Myocyte (in vitro differentiated cells): ENCODE data around the gene ABLIM1. TPM values are rescaled to one million over a fixed set of nuclear protein-coding genes. Genes with fewer than 3 reads are reported as not detected.
A peak's percentile ranks its signal among the peaks of the same experiment; 100 is the strongest.

Experiments used
- DNase-seq: peaks from one replicate; pipeline ENCODE4 v3.0.0-alpha.2; 2012; ENCODE audit warnings: low read depth
- total RNA-seq: library from RNA; depleted of rRNA; stranded (reverse); fragments of >200 nt; gene quantifications from 2 replicates; pipeline ENCODE4 v1.2.3, GENCODE V29; 2014

The ABLIM1 gene
- total RNA-seq, 1 donor from 2014 or later: 21.2 TPM

DNA sequence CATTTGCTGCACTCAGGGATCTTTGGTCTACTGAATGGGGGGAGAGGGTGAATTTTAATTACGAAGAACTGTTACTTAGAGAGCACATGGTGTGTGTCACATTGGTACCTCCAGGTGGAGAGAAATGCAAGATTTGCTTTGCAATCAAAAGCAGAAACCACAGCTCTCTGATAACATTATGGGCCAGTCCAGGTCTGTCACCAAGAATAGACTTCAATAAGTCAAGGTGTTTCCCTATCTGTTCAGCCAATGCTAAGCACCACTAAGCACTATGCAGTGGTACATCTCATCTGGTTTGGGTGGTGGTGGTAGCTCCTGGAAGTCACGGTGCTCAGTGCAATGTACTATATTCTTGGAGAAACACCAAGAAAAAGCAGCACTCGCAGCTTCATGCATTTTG lies 134.2 kb downstream of the ABLIM1 start:
- DNase-seq: no peak

DNA sequence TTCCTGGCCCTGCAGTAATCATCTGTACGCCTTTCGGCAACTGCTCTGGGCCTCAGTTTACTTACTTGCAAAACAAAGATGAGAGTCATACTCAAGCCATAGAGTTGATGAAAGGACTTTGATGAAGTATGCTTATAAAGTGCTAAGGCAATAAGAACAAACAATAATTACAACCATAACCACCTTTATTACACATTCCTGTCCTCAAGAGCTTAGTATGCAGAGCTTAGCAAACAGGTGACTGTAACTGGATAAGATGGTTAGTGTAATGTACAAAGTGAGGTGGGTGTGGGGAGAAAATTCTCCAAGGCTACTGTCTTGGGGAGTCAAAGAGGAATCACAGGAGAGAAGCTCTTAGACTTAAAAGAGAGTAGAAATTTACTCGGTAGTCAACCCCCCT lies 136.8 kb downstream of the ABLIM1 start:
- no peak for DNase-seq

DNA sequence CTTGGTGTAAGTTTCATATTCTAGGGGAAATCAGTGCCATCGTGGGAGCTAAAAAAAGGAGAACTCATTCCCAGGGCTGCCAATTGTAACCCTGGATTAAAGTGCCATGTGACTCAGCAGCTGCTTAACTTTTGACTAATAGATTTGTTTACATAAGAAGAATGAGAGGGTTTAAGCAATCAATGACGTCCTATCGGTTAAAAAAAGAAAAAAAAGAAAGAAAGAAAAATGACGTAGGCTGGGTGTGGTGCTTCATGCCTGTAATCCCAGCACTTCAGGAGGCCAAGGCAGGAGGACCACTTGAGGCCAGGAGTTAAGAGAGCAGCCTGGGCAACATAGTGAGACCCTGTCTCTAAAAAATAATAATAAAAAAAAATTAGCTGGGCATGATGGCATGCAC lies 137.6 kb downstream of the ABLIM1 start:
- DNase-seq: peak; percentile 75

DNA sequence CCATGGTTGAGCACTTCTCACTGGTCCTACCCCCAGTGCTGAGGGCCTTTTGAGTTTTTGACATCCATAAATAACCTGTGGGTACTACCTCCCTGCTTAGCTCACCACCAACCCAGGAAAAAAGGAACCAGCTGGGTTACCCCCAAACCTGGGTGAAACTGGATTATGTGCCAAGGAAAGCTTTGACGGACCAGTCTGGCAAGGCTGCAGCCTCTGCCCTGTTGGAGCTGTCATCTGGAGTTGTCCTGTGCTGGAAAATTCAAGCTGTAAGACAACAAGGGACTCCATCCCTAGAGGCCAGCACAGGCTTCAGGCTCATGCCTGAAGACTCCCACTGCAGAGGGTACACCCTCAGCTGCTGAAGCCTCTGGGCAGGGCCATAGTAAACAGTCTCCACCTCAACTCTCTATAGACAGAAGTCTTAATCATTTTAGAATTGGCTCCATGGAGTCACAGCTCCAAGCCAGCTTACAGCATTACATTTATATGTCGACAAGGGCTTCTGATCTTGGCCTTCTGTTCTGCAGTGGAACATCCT lies 138.2 kb downstream of the ABLIM1 start:
- DNase-seq: peak; percentile 17

DNA sequence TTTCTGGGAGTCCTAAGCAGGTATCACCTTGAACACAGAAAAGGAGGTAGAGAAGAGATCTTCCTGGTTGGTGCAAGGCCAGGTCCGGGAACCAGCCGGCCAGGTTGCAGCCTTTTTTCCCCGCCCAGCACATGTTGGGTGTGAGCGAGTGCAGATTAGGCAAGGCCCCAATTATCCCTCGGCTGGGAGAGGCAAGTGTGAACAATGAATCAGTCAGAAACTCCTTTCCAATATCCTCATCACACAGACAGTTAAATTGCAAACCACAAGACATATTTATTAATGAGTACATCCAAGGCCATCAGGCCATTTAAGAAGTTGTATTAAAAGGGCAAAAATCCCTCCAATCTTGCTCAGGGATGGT lies 138.8 kb downstream of the ABLIM1 start:
- DNase-seq: no peak

DNA sequence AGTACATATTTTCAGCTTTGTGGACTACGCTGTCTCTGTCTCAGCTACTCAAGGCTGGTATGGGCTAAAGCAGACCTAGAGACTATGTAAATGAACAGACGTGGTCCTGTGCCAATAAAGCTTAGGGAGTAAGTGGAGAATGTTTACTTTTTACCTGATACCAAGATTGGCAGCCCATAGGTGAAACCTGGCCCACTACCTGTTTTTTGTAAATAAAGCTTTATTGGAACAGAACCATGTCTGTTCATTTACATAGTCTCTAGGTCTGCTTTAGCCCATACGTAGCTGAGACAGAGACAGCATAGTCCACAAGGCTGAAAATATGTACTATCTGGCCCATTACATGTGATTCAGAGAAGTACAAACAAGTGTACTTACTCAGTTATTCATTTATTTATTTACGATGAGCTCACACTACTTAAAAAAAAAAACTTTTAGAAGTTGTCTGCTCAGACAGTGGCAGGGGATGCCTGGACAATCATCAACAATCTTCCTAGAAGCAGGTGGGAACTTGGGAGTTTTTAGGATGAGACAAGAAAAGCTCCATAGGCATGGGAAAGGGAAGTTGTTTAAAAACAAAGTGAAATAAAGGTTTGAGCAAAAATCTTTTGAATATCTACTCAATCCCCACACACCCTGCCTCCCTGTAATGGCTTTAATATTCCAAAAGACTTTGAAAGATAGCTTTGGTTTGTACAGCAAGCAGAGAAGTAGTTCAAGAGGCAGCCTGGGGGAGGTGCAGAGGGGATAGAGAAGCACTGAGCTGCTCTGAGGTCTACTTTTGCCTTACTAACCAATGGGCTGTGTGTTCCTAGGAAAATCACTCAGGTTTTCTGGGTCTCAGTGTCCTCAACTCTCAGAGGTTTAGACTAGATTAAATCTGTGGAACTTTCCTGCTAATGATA lies 139.4 kb downstream of the ABLIM1 start:
- DNase-seq: no peak

DNA sequence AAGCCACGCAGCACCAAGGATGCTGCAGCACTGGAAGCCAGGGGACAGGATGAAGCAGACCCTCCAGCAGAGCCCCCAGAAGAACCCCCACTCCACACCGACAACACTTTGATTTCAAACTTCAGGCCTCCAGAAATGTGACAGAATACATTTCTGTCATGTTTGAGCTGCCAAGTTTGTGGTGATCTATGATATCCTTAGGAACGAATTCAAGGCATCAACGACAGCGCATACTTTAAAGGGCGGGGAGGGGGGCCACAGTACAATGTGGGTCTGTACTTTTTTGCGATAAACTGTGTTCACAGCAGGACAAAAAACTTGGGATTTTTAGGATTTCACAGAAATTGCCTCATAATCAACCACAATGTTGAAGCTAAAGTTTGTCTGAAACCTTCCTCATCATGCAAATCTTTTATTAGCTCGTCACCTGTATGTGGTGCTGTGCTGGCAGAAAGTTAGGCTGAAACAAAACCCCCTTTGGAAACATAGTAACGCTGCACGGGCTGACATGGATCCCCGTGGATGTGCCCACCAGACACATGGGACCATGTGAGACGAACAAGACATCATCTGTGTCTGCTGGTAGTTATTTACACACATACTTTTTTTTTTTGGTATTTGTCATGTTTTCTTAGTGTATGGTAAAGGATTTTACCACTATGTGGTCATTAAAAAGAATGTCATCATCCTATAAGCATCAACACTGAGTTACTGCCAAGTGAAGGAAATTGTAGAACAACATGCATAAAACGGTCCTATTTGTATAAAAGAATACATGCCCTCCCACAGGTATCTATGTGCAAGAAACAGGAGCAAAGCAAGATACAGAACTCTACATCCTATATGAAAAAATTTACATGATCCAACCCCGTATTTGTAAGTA lies 140.5 kb downstream of the ABLIM1 start:
- DNase-seq: no peak

DNA sequence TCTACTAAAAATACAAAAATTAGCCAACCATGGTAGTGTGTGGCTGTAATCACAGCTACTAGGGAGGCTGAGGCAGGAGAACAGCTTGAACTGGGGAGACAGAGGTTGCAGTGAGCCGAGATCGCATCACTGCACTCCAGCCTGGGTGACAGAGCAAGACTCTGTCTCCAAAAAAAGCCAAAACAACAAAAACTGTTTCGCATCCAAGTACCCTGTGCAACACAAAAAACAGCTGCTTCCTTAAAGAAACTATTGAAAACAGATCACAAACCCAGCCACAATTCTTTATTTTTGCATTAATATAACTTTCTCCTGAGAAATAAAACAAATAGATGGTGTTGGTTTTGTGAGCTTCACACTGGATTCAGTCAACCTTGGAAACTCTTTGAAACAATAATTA lies 141.7 kb downstream of the ABLIM1 start:
- DNase-seq: no peak

DNA sequence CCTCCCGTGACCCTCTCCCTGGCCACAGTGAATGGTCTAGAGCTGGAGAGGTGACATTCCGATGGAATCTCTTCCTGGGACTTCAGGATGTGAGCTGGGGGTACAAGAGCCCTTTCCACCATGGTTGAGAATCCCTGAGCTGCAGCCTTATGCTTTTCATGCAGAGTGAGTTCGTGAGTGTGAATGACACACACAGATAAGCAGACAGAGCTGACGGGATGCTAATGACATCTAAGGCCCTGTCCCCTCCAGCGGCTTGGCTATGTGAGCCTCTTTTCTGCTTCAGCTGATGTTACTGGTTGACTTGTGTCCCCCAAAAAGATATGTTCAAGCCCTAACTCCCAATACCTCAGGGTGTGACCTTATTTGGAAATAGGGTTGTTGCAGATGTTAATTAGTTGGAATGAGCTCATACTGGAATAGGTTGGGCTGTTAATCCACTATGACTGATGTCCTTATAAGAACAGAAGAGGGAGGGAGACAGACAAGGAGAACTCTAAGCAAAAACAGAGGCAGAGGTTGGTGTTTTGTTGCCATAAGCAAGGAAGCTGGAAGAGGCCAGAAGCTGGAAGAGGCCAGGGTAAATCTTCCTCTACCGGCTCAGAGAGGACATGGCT lies 142.7 kb downstream of the ABLIM1 start:
- DNase-seq: no peak

DNA sequence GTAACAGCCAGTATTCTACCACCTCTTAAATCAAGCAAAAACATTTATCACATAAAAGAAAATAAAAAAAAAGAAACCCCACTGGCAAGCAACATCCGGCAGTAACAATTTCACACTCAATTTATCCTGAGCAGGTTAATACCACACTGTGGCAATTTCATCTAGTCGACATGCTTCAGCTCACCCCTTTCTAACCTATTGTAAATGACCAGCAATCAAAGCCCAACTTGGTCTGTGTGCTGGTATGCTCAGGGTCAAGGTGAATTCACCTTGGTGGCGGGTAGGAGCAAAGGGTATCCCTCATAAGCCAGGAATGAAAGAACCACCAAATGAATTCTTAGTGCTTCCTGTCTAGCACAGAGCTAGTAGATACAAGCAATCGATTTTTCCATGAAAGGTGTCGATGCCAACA lies 144.7 kb downstream of the ABLIM1 start:
- no peak for DNase-seq

DNA sequence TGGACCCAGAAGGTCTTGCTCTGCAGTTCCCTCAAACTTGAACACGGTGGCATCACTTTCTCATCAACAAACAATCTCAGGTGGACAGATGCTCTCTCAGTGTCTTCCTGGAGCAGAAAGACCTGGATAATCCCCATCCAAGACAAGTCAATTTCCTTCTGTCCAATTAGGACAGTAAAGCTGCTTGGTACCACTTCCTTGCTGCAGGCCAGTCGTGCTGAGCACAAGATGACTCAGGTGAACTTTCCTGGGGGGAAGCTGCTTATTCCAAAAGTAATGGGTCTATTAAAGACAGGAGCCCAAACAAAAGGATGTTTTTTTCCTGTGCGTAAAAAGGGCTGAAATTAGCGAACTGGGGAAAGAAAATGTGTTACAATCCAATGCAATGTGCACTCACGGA lies 146.2 kb downstream of the ABLIM1 start:
- no peak for DNase-seq

DNA sequence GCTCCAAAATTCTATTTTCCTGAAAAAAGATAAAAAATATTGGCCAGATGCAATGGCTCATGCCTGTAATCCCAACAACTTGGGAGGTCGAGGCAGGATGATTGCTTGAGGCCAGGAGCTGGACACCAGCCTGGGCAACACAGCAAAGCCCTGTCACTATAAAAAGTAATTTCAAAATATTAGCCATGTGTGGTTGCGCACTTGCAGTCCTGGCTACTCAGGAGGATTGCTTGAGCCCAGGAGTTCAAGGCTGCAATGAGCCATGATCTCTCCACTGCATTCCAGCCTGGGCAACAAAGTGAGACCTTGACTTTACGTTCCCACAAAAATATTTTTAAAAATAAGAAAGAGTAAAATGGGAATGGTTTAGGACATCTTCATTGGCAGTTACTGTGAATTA lies 149.7 kb downstream of the ABLIM1 start:
- DNase-seq: no peak

DNA sequence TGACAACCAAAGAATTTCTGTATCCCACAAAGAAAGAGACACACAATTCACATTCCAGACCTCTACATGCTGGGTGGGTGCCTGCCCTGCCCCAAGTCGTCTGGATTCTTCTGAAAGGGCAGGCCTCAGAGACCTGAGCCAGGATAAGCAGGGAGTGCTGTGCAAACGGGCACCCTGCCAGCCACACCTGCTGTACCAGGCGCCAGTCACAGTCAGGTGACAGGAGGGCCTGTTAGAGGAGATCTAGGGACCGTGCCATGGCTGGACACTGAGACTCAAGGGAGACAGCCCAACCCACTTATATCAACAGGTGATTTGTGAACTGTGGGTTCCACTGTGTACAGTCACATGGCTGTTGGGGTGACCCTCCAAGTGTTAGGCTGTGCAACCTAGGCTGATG lies 150.6 kb downstream of the ABLIM1 start:
- DNase-seq: no peak

DNA sequence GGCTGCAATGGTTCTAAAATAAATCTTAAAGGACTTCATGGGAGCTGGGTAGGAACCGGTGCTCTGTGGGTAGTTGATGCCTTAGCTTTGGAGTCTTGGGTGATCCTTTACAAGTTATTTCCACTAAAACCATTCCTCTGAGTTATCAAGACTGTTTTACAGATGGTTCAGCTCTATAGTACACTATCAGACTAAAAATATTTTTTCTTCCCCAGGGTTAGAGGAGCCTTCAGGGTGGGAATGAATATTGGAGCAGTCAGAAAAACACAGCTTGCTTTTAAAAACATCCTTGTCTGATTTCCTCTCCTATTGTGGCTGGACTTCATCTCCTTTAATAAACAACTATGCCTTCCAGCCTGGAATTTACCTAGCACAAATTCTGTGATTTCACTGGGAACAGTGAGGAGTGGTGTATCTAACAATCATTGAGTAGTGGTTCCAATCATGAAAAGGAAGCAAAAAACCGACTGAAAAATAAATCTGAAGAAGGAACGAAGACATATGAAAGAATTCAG lies 151.1 kb downstream of the ABLIM1 start:
- DNase-seq: no peak

DNA sequence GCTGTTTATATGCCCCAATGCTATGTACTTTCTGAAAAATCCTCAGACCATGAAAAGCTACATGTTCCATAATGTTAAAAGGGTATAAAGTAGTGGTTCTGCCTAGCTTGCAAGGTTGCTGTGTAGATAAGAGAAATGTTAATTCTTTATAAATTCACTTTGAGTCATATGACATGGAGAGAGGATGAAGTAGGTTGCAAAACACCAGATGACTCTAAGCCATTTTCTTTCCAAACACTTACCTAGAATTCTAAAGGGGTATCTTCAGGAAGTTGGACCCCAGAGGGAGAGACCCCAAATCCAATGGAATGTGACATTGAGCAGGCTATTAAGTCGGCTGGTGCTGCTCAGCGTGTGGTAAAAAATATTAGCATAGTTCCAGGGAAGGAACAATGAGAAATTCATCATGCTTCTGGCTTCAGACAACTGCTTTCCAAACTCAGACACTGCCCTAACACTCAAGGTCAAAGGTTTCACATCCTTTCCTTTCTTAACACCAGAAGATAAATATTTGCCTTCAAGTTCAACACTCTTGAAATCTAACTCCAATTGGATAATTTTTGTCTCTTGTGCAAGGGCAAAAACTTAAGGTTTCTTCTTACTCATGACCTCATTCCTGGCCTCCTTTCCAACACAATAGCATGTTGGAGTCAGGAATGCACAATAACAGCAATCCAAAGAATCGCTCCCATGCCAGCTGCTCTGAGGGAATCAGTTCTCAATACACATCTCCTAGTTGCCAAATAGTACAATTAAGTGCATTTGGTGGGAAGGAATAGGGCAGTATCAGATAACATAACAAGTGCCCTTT lies 153.1 kb downstream of the ABLIM1 start:
- peak; percentile 84 for DNase-seq

DNA sequence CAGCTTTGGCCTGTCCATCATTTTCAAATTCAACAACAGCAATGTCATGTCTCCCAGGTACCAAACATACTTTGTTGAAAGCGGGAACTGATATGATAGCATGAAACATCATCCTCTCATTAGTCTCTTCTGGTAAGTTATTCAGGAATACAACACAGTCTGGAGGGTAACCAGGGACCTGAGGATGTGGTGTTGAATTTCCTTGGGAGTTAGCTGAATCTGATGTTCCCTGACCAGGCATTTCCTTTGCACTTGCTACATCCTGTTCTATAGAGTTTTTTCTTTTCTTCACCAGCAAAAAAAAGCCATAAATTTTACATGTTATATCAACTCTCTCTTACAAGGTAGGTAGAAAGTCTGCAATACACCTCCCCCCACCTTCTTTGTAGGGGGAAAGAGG lies 156.0 kb downstream of the ABLIM1 start:
- no peak for DNase-seq

DNA sequence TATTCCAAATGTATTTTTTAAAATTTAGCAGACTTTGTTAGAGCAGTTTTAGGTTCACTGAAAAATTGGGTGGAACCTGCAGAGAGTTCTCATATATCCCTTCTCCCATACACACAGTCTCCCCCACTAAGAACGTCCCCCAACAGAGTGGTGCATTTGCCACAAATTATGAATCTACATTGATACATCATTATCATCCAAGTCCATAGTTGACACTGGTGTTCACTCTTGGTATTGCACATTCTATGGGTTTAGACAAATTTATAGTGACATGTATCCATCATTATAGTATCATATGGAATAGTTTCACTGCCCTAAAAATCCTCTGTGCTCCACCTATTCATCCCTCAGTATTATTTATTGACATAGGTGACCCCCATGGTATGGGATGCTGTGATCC lies 156.4 kb downstream of the ABLIM1 start:
- DNase-seq: no peak

DNA sequence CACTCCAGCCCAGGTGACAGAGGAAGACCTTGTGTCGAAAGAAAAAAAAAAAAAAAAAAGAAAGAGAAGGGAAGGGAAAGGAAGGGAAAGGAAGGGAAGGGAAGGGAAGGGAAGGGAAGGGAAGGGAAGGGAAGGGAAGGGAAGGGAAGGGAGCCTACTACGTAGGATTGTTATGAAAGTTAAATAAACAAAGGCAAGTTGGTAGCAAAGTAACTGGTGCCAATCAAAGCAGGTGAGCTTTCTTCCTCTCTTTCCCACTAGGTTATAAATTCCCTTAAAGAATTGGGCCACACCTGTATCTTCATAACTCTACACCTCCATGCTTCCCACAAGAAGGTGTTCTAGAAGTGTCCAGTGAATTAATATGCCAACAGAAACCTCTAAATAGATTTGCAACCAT lies 157.4 kb downstream of the ABLIM1 start:
- DNase-seq: no peak

DNA sequence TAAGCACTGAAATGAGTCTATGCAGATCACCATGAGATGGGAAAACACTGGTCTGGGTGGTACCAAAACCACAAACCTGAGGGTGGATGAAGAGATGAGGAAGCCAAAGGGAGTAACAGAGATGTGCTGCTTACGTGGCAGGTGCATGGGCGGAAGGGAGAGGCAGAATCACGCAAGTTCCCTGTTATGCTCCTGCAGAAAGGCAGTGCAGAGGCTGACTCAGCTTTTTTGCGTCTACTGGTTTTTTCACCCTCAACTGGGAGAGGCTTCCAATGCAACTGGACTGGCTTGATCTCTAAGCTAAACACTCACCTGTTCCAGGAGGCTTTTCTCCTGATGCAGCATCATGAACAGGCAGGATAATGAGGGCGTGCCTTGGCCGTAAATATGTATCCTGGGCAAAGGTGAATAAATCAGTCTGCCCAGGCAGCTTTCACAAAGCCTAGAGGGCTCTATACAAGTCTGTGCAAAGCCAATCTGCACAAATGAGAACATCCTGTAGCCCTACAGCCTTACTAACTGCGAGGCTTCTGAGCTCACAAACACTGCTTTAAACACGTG lies 158.4 kb downstream of the ABLIM1 start:
- DNase-seq: no peak

DNA sequence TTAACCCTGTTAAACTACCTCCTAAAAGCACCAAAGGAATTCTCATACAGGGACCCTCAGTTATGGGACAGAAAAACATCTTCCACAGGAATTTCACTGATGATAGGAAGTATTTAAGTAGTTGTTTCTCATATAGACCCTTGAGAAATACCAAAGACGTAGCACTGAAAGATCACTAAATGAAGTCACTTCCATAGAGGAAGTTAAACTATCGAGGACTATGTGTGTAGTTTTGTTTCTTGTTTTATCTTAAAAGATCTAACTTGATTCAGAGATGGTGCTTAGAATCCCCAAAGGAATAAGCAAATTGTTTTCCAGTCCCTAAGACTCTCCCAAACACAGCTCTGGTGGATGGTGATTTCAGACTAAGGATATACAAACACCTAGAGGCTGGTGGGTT lies 159.0 kb downstream of the ABLIM1 start:
- DNase-seq: no peak
